ENCODE measurements around the gene MRGPRX2.
A peak's percentile ranks its signal among the peaks of the same experiment; 100 is the strongest.

The MRGPRX2 gene

GRCh38 chr11:19076744-19077589 is 16.4 kb upstream of the MRGPRX2 start:
- peak; percentile 9 to 32 for DNase-seq (ENCODE audit: extremely low read depth in 1 of 2, low read depth in 1 of 2)

GRCh38 chr11:19075636-19076035 is 15.1 kb upstream of the MRGPRX2 start:
- DNase-seq (ENCODE audit: extremely low read depth in 1 of 2, low read depth in 1 of 2): no peak

- no peak for DNase-seq (ENCODE audit: extremely low read depth in 1 of 2, low read depth in 1 of 2)
These were observed 13.2 kb upstream of the MRGPRX2 start for GRCh38 chr11:19073454-19074415.

- DNase-seq (ENCODE audit: extremely low read depth in 1 of 2, low read depth in 1 of 2): no peak
These were observed 11.9 kb upstream of the MRGPRX2 start for GRCh38 chr11:19072464-19072863.

- peak; percentile 1 to 17 for DNase-seq (ENCODE audit: extremely low read depth in 1 of 2, low read depth in 1 of 2)
These were observed 10.7 kb upstream of the MRGPRX2 start for GRCh38 chr11:19071255-19071654.

GRCh38 chr11:19059833-19060232 is 684 bp downstream of the MRGPRX2 start:
- no peak for DNase-seq (ENCODE audit: extremely low read depth in 1 of 2, low read depth in 1 of 2)

GRCh38 chr11:19055905-19056304 is 4.6 kb downstream of the MRGPRX2 start:
- no peak for DNase-seq (ENCODE audit: extremely low read depth in 1 of 2, low read depth in 1 of 2)

- DNase-seq (ENCODE audit: extremely low read depth in 1 of 2, low read depth in 1 of 2): no peak
These were observed 5.5 kb downstream of the MRGPRX2 start for GRCh38 chr11:19055016-19055415.

GRCh38 chr11:19053909-19054308 is 6.6 kb downstream of the MRGPRX2 start:
- no peak for DNase-seq (ENCODE audit: extremely low read depth in 1 of 2, low read depth in 1 of 2)

GRCh38 chr11:19050281-19050680 is 10.2 kb downstream of the MRGPRX2 start:
- DNase-seq (ENCODE audit: extremely low read depth in 1 of 2, low read depth in 1 of 2): no peak

- no peak for DNase-seq (ENCODE audit: extremely low read depth in 1 of 2, low read depth in 1 of 2)
These were observed 11.2 kb downstream of the MRGPRX2 start for GRCh38 chr11:19049351-19049750.

- DNase-seq (ENCODE audit: extremely low read depth in 1 of 2, low read depth in 1 of 2): no peak
These were observed 20.5 kb downstream of the MRGPRX2 start for GRCh38 chr11:19040051-19040450.

GRCh38 chr11:19039409-19039808 is 21.1 kb downstream of the MRGPRX2 start:
- no peak for DNase-seq (ENCODE audit: extremely low read depth in 1 of 2, low read depth in 1 of 2)

GRCh38 chr11:19032990-19033389 is 27.5 kb downstream of the MRGPRX2 start:
- DNase-seq (ENCODE audit: extremely low read depth in 1 of 2, low read depth in 1 of 2): no peak

- DNase-seq (ENCODE audit: extremely low read depth in 1 of 2, low read depth in 1 of 2): no peak
These were observed 32.5 kb downstream of the MRGPRX2 start for GRCh38 chr11:19027829-19028595.

GRCh38 chr11:19026862-19027261 is 33.7 kb downstream of the MRGPRX2 start:
- no peak for DNase-seq (ENCODE audit: extremely low read depth in 1 of 2, low read depth in 1 of 2)

GRCh38 chr11:19025481-19026406 is 34.8 kb downstream of the MRGPRX2 start:
- DNase-seq (ENCODE audit: extremely low read depth in 1 of 2, low read depth in 1 of 2): no peak

- DNase-seq (ENCODE audit: extremely low read depth in 1 of 2, low read depth in 1 of 2): no peak
These were observed 39.7 kb downstream of the MRGPRX2 start for GRCh38 chr11:19020831-19021230.

- no peak for DNase-seq (ENCODE audit: extremely low read depth in 1 of 2, low read depth in 1 of 2)
These were observed 41.6 kb downstream of the MRGPRX2 start for GRCh38 chr11:19018901-19019300.
